Activated naive CD4-positive, alpha-beta T cell treated with Interleukin-2 at 50 U/mL for 16 hours (primary cell): ENCODE measurements around the gene BDH1.

Experiments
- DNase-seq: peaks from one replicate; pipeline ENCODE4 v3.0.0-alpha.2; 2020

The BDH1 gene

GRCh38 chr3:197504641-197505121, 51.1 kb downstream of the BDH1 start:
- DNase-seq, result no peak

GRCh38 chr3:197504229-197504628, 51.5 kb downstream of the BDH1 start:
- DNase-seq, result no peak

DNA sequence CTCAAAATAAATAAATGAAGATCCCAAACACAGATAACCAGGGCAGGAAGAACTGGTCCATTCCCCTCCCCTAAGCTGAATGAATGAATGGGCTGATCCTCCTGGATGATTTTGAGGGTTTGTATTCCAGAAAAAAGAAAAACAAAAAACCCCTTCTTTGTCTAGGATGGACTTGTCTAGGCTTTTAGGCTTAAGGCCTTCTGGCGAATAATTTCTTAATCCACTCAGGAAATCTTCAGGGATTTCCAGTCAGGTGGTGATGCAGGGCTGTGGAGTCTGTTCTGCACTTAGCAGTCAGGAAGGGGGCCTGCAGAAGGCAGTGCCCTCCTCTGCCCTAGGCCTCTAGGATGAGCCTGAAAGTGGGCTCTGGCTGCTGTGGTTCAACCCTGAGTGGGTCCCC, 52.1 kb downstream of the BDH1 start:
- no peak for DNase-seq

DNA sequence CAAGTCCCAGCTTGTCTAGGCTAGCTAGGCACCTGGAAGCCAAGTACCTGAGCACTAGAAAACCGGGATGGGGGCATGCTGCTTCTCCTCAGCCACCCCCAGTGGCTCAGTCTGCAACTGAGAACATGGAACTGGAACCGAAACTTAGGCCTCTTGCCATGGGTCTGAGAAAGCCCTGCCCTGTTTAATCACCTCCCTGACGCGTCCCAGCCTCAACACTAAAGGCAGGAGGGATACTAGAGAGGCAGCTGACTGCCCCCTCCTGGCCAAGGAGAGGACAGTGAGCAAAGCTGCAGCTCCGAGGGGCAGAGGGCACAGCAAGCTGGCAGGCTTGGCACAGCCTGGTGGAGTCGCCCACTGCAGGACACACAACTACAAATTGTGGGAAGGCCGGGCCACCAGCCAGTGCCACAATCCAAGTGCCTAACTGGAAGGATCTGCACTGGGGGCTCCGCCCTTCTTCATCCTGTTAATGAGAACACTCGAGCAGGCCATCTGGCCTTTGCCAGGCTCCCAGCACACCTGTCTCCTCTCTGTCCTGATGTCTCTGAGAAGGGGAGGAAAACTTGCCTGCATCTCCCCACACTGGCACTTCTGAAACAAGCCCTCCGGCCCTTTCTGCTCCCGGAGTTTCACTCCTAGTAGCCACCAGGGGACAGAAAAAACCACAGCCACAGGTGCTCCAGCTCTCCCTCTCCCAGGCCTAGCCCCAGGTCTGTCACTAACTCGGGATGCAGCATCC, 53.7 kb downstream of the BDH1 start:
- peak; percentile 37 for DNase-seq

GRCh38 chr3:197501496-197501878, 54.3 kb downstream of the BDH1 start:
- no peak for DNase-seq

- no peak for DNase-seq
Observed at GRCh38 chr3:197500812-197501211, 55.0 kb downstream of the BDH1 start.

GRCh38 chr3:197499427-197499826, 56.3 kb downstream of the BDH1 start:
- DNase-seq, result no peak

DNA sequence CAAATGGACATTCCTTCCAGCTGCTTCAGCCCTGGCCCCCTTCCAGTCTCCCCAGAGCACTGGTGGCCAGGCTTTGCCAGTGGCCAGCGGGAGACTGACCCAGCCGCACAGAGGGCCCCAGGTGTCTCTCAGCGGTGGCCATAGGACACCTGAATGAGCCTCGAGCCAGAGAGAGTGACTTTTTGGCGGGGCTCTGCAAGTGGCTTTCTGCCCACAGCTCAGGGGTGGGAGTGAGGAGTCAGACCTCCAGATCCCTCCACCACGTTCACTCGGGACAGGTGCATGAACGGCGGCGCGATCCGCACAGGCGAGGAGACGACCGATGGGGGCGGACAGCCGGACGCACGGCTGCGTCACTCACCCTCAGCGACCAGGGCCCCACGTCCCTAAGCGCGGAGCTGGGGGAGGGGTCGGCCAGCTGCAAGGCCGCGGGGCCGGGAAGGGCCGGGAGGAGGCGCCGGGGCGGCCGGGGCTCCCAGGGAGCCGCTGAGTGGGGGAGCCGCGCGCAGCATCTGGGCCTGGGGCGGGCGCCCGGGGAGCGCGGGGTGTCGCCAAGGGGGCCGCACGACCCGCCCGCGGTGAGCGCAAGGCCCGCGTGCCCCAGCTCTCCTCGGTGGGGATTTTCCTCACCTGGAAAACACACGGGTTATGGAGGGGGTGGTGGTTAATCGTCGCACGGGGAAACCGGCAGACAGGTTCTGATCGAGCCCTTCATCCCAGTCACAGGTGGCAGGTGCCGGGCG, 57.1 kb downstream of the BDH1 start:
- no peak for DNase-seq

- DNase-seq, result no peak
Observed at GRCh38 chr3:197496746-197497125, 59.0 kb downstream of the BDH1 start.

GRCh38 chr3:197495999-197496745, 59.6 kb downstream of the BDH1 start:
- no peak for DNase-seq

GRCh38 chr3:197495499-197495898, 60.3 kb downstream of the BDH1 start:
- DNase-seq, result no peak

DNA sequence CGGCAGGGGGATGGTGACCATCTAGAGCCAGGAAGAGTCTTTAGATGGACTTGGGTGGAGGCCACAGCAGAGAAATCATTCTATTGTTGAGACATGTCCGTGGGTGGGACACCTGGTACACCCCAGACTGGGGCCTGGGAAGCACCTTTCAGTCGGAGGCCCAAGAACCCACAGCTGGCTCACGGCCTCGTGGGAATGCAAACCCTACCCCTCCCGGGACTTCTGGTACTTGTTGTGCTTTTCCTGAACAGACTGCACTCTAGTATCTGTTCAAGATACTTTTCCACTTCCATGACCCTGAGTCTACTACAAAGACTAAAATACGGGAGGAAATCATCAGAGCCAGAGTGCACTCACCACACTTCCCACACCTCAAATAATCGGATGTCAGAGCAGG, 60.7 kb downstream of the BDH1 start:
- no peak for DNase-seq

DNA sequence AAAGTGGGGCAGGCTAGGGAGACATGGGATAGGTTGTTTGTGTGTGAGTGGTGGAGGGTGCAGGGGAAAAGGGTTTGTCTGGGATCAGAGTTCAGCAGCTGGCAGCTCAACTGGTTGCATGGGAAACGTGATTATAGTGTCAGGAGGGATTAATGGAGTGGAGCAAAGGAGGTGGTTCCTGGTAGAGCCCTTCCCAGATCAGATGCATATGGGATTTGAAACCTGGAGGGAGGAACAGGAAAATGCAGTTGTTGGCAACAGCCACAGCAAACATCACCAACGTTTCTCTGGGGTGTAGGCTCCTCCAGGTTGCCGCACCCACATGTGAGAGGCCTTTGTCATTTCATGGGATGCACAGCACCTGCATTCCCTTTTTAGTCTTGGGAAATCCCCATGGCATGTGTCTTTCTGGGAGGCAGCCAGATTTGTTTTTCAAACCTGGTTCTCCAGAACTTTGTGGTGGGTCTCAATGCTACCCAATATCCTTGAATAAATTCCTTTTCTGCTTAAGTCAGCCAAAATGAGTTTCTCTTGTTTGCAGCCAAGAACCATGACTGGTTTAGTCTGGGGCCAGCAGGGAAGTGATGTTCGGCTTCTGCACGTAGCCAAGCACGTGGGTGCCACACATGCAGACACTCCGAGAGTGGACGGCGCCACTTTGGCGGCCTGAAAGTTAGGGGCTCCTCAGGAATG, 61.3 kb downstream of the BDH1 start:
- no peak for DNase-seq

DNA sequence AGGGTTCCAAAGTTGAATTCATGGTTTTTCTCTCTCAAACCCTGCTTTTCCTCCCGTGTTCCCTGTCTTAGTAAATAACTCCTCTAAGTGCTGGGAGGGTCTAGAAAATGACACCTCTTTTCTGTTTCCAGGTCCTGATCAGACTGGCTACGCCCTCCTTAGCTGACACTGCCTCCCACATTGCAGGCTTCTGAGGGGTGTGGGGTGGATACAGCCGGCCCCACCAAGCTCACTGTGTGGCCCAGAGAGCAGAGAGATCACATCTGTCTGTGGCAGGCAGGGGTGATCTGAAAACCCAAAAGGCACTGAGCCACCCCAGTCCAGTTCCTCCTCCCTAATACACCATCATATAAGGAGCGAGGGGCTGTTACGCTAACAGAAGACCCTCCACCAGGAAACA, 62.7 kb downstream of the BDH1 start:
- DNase-seq, result no peak

GRCh38 chr3:197491923-197492664, 63.7 kb downstream of the BDH1 start:
- no peak for DNase-seq

DNA sequence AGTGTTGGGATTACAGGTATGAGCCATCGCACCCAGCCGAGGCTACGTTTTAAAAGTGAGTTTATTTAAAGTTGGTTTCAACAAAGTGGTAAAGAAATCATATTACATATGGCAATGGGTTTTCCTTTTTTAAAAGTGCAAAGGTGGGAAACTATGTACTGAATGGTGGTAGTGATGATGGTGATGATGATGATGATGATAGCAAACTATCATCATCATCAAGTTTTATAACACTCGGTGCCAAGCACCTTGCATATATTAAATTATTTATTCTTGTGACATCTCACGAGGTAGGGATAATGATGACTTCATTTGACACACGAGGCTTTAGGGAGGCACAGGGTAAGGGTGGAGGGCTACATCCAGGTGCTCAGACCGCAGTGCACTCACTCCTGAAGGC, 64.3 kb downstream of the BDH1 start:
- no peak for DNase-seq

GRCh38 chr3:197490098-197491058, 65.4 kb downstream of the BDH1 start:
- no peak for DNase-seq

- no peak for DNase-seq
Observed at GRCh38 chr3:197487911-197488391, 67.8 kb downstream of the BDH1 start.

- no peak for DNase-seq
Observed at GRCh38 chr3:197486861-197487260, 68.9 kb downstream of the BDH1 start.

- DNase-seq, result no peak
Observed at GRCh38 chr3:197485143-197485542, 70.6 kb downstream of the BDH1 start.
